ENCODE data around the gene ALDH9A1.

Gene ALDH9A1

GRCh38 chr1:165699577-165699976, 1.2 kb upstream of the ALDH9A1 start:
- no peak for DNase-seq (ENCODE audit: low read depth in 2 of 2)
- no peak for TF ChIP-seq CTCF (IDR thresholded peaks at IDR 0.05; ENCODE audit: low read depth, low read length)
- H3K4me3 ChIP-seq (replicated peaks in 1 of 2; ENCODE audit: low read depth in 2 of 2, low read length in 2 of 2) = no peak overlapping the region

GRCh38 chr1:165698761-165699052, 345 bp upstream of the ALDH9A1 start:
- no peak for TF ChIP-seq CTCF (IDR thresholded peaks at IDR 0.05; ENCODE audit: low read depth, low read length)
- no peak for DNase-seq (ENCODE audit: low read depth in 2 of 2)
- peak overlapping the region; percentile 89 to 94 for H3K4me3 ChIP-seq (replicated peaks in 1 of 2; ENCODE audit: low read depth in 2 of 2, low read length in 2 of 2)

GRCh38 chr1:165697491-165697880, 876 bp downstream of the ALDH9A1 start:
- H3K4me3 ChIP-seq (replicated peaks in 1 of 2; ENCODE audit: low read depth in 2 of 2, low read length in 2 of 2) = peak overlapping the region; percentile 89 to 94
- peak; percentile 10 to 29 for DNase-seq (ENCODE audit: low read depth in 2 of 2)
- no peak for TF ChIP-seq CTCF (IDR thresholded peaks at IDR 0.05; ENCODE audit: low read depth, low read length)

- DNase-seq (ENCODE audit: low read depth in 2 of 2) = peak; percentile 95 to 97
Measured at GRCh38 chr1:165696625-165697100, 1.7 kb downstream of the ALDH9A1 start.

GRCh38 chr1:165695031-165695430, 3.3 kb downstream of the ALDH9A1 start:
- TF ChIP-seq CTCF (IDR thresholded peaks at IDR 0.05; ENCODE audit: low read depth, low read length) = no peak
- peak in 1 of 2 donors; percentile 8 for DNase-seq (ENCODE audit: low read depth in 2 of 2)
- H3K4me3 ChIP-seq (replicated peaks in 1 of 2; ENCODE audit: low read depth in 2 of 2, low read length in 2 of 2) = no peak overlapping the region

More at GRCh38 chr1:165696625-165697100, 1.7 kb downstream of the ALDH9A1 start:
- TF ChIP-seq CTCF (IDR thresholded peaks at IDR 0.05; ENCODE audit: low read depth, low read length) = no peak
- H3K4me3 ChIP-seq (replicated peaks in 1 of 2; ENCODE audit: low read depth in 2 of 2, low read length in 2 of 2) = peak overlapping the region; percentile 89 to 94

- no peak for DNase-seq (ENCODE audit: low read depth in 2 of 2)
- TF ChIP-seq CTCF (IDR thresholded peaks at IDR 0.05; ENCODE audit: low read depth, low read length) = no peak
- H3K4me3 ChIP-seq (replicated peaks in 1 of 2; ENCODE audit: low read depth in 2 of 2, low read length in 2 of 2) = no peak overlapping the region
Measured at GRCh38 chr1:165688046-165688445, 10.3 kb downstream of the ALDH9A1 start.

GRCh38 chr1:165686971-165687433, 11.4 kb downstream of the ALDH9A1 start:
- DNase-seq (ENCODE audit: low read depth in 2 of 2) = no peak
- H3K4me3 ChIP-seq (replicated peaks in 1 of 2; ENCODE audit: low read depth in 2 of 2, low read length in 2 of 2) = no peak overlapping the region
- no peak for TF ChIP-seq CTCF (IDR thresholded peaks at IDR 0.05; ENCODE audit: low read depth, low read length)

Measured in cardiac fibroblast (primary cell).